GM23338 (cell line): Measurements from ENCODE around the gene CHSY1. TPM values are rescaled to one million over a fixed set of nuclear protein-coding genes. Genes with fewer than 3 reads are reported as not detected.

Experiments used
- ATAC-seq: fragments of 200-7000 bp; cut with Tn5 transposase; 3 replicates; pipeline ENCODE4 v1.9.1; 2020
- DNase-seq: peaks from one replicate; pipeline ENCODE4 v3.0.0-alpha.2; 2015; ENCODE audit warnings: low spot score
- H2AFZ ChIP-seq: fragments of 200-600 bp; sonication (generic); 2 replicates; pipeline ENCODE4 v1.8.0; 2016; ENCODE audit warnings: antibody characterized with exemption, mild to moderate bottlenecking, moderate library complexity
- H3F3A ChIP-seq: fragments of 200-600 bp; sonication (generic); replicated peaks from 2 replicates; pipeline ENCODE4 v1.8.0; 2017; ENCODE audit warnings: antibody characterized with exemption, mixed run types, low read depth
- H3K27ac ChIP-seq: fragments of 200-600 bp; sonication (generic); 2 replicates; pipeline ENCODE4 v1.6.1; 2016; ENCODE audit warnings: low read depth
- H3K27me3 ChIP-seq: fragments of 200-600 bp; sonication (generic); 2 replicates; pipeline ENCODE4 v1.8.0; 2016; ENCODE audit warnings: mild to moderate bottlenecking, mixed run types, moderate library complexity; ENCODE audit not compliant: insufficient read depth
- H3K36me3 ChIP-seq: fragments of 200-600 bp; sonication (generic); 2 replicates; pipeline ENCODE4 v1.8.0; 2016; ENCODE audit warnings: mild to moderate bottlenecking; ENCODE audit not compliant: insufficient read depth
- H3K4me1 ChIP-seq: fragments of 200-600 bp; sonication (generic); 2 replicates; pipeline ENCODE4 v1.8.0; 2016; ENCODE audit warnings: mild to moderate bottlenecking, moderate library complexity; ENCODE audit not compliant: insufficient read depth
- H3K4me2 ChIP-seq: fragments of 200-600 bp; sonication (generic); 2 replicates; pipeline ENCODE4 v1.7.1; 2017; ENCODE audit warnings: mixed run types
- H3K4me3 ChIP-seq: fragments of 200-600 bp; sonication (generic); 2 replicates; pipeline ENCODE4 v1.6.1; 2016; ENCODE audit warnings: mixed run types
- H3K79me2 ChIP-seq: fragments of 200-600 bp; sonication (generic); replicated peaks from 2 replicates; pipeline ENCODE4 v1.8.0; 2017; ENCODE audit warnings: mild to moderate bottlenecking; ENCODE audit not compliant: insufficient read depth
- H3K9me2 ChIP-seq: fragments of 200-600 bp; sonication (generic); 2 replicates; pipeline ENCODE4 v1.8.0; 2017; ENCODE audit not compliant: insufficient read depth
- H4K20me1 ChIP-seq: fragments of 200-600 bp; sonication (generic); replicated peaks from 2 replicates; pipeline ENCODE4 v1.8.0; 2017; ENCODE audit warnings: mild to moderate bottlenecking; ENCODE audit not compliant: insufficient read depth
- H3K27ac Mint-ChIP-seq: 2 replicates; pipeline ENCODE4 v1.8.0; 2020; ENCODE audit warnings: inconsistent platforms, mild to moderate bottlenecking, moderate library complexity, mixed read lengths
- H3K27me3 Mint-ChIP-seq: 3 replicates; pipeline ENCODE4 v1.8.0; 2022; ENCODE audit warnings: low read depth, mild to moderate bottlenecking, moderate library complexity, mixed read lengths, inconsistent platforms; ENCODE audit not compliant: insufficient read depth, poor library complexity
- H3K36me3 Mint-ChIP-seq: 3 replicates; pipeline ENCODE4 v1.8.0; 2021; ENCODE audit warnings: low read depth, mild to moderate bottlenecking, inconsistent platforms, moderate library complexity, mixed read lengths
- H3K4me1 Mint-ChIP-seq: 3 replicates; pipeline ENCODE4 v1.8.0; 2020; ENCODE audit warnings: mild to moderate bottlenecking, inconsistent platforms, mixed read lengths
- H3K4me3 Mint-ChIP-seq: 3 replicates; pipeline ENCODE4 v1.8.0; 2021; ENCODE audit warnings: moderate library complexity, mild to moderate bottlenecking, inconsistent platforms, mixed read lengths
- H3K9me3 Mint-ChIP-seq: 3 replicates; pipeline ENCODE4 v1.8.0; 2020; ENCODE audit warnings: moderate library complexity, mild to moderate bottlenecking, inconsistent platforms, mixed read lengths
- CTCF ChIP-seq, 2 experiments: fragments of 200-600 bp in 1 of 2; sonication (generic) in 1 of 2; conservative IDR thresholded peaks; 2 replicates each; pipeline versions ENCODE4 v1.5.1 to v1.6.1; 2016 to 2017; ENCODE audit warnings: antibody characterized with exemption in 2 of 2, low read depth in 2 of 2, mild to moderate bottlenecking in 2 of 2, moderate library complexity in 1 of 2
- EZH2phosphoT487 ChIP-seq: fragments of 200-600 bp; sonication (generic); IDR thresholded peaks from one replicate; pipeline ENCODE4 v1.8.1; 2018; ENCODE audit warnings: antibody characterized with exemption; ENCODE audit not compliant: unreplicated experiment
- JUNB ChIP-seq: IDR thresholded peaks from one replicate; pipeline ENCODE4 v1.6.1; 2016; ENCODE audit warnings: antibody characterized with exemption; ENCODE audit not compliant: unreplicated experiment
- NANOG ChIP-seq: IDR thresholded peaks from 2 replicates; pipeline ENCODE4 v1.6.1; 2016; ENCODE audit warnings: antibody characterized with exemption, borderline replicate concordance
- POLR2AphosphoS5 ChIP-seq: IDR thresholded peaks from 2 replicates; pipeline ENCODE4 v1.6.1; 2016; ENCODE audit warnings: antibody characterized with exemption, low read depth
- STAT1 ChIP-seq: IDR thresholded peaks from one replicate; pipeline ENCODE4 v1.6.1; 2016; ENCODE audit warnings: antibody characterized with exemption; ENCODE audit not compliant: unreplicated experiment
- ZNF331 ChIP-seq: fragments of 250-450 bp; sonication (Bioruptor Pico); IDR thresholded peaks from 2 replicates; pipeline ENCODE4 v1.5.0; 2020; ENCODE audit warnings: low read depth, mild to moderate bottlenecking, moderate library complexity
- polyA plus RNA-seq: library from polyadenylated mRNA; unstranded; fragments of >200 nt; fragmentation: Nextera tagmentation; extraction: Ambion mirVana; gene quantifications from 2 replicates; pipeline ENCODE4 v1.2.1, GENCODE V29; 2016
- total RNA-seq: library from RNA; depleted of rRNA; stranded (reverse); fragments of >200 nt; shearing (Covaris generic); gene quantifications from 2 replicates; pipeline ENCODE4 v1.2.3, GENCODE V29; 2014
- TF ChIP-seq, protein P1 (sequence below): fragments of 250-450 bp; sonication (Bioruptor Pico); IDR thresholded peaks from 2 replicates; pipeline ENCODE4 v1.5.0; 2020; ENCODE audit warnings: mild to moderate bottlenecking, moderate library complexity

The CHSY1 gene
- total and polyA plus RNA-seq, 2 experiments from 2014 or later = 9.8 to 47.7 TPM

DNA sequence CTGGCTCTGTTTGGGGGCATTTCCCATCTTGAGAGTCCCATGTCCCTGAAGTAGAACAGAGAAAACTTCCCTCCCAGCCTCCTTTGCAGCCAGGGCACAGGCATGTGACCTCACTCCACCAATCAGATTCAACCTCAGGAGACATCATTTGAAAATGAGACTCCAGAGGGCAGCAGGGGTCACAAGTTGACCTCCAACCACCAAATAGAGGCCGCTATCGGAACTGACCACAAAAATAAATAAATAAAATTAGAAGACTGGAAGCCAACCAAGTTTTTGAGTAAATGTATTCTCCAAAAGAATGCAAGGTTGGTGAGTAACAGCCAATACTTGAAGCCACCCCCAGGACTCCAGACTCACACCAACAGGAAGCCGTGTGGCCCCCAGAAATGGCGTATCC, 106.5 kb downstream of the CHSY1 start:
- Histone ChIP-seq H3K79me2 (no peaks in the 10 kb centered on the region), H2AFZ (no peak overlapping the region), H3K4me1 (no peaks in the 10 kb centered on the region), H4K20me1 (no peaks in the 10 kb centered on the region), H3K36me3 (no peaks in the 10 kb centered on the region), H3K4me3 (no peak overlapping the region), H3K4me2 (no peak overlapping the region), H3F3A (no peaks in the 10 kb centered on the region), H3K27me3 (no peaks in the 10 kb centered on the region), H3K27ac (no peak overlapping the region), H3K9me2 (0 out of 2 replicates have a peak, but pooled peaks cover 6% of the 10 kb centered on the region)
- no peak overlapping the region for H3K27ac Mint-ChIP-seq
- H3K27me3 Mint-ChIP-seq = peaks cover 2% of the 10 kb centered on the region
- ATAC-seq = no peak
- H3K9me3 Mint-ChIP-seq = no peaks in the 10 kb centered on the region
- no peak for TF ChIP-seq EZH2phosphoT487
- TF ChIP-seq NANOG = no peak
- peak in 1 of 2 experiments; percentile 17; a peak in 1 of 4 replicates for TF ChIP-seq CTCF (conservative IDR thresholded peaks at IDR 0.05; ENCODE audit: low read depth in 2 of 2)
- no peak overlapping the region for H3K4me3 Mint-ChIP-seq
- DNase-seq = peak; percentile 1
- H3K36me3 Mint-ChIP-seq = no peaks in the 10 kb centered on the region
- H3K4me1 Mint-ChIP-seq = peaks cover 3% of the 10 kb centered on the region; the same call in 1 of the 3 replicates

DNA sequence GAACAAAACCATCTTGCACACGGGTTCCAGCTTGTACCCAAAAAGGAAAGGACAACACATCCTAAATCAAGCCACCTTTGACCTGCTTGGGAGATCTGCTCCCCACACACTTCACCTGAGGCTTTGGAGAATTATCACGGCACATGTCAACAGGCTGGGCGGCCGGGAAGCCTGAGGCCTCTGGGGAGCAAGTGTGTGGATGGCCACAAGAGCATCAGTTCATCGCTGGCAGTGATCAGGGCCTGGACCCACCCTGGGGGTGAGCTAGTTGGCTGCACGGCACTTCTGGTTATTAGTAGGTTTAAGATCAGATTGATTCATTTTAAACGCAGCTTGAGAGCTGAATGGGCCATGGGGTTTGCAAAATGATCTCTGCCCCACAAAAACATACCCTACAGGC, 108.5 kb downstream of the CHSY1 start:
- H3K4me3 ChIP-seq = no peak overlapping the region
- no peak overlapping the region for H3K27ac ChIP-seq
- H3K9me2 ChIP-seq = 0 out of 2 replicates have a peak, but pooled peaks cover 6% of the 10 kb centered on the region
- no peak overlapping the region for H3K4me3 Mint-ChIP-seq
- no peaks in the 10 kb centered on the region for H3K36me3 ChIP-seq
- no peak overlapping the region for H3K27ac Mint-ChIP-seq
- no peaks in the 10 kb centered on the region; the same call in 1 of the 2 replicates for H4K20me1 ChIP-seq
- peaks cover 15% of the 10 kb centered on the region for H3K4me1 Mint-ChIP-seq
- ATAC-seq (no peak), DNase-seq (no peak)
- no peaks in the 10 kb centered on the region for H3K79me2 ChIP-seq
- no peaks in the 10 kb centered on the region for H3K9me3 Mint-ChIP-seq
- H3K27me3 ChIP-seq = no peaks in the 10 kb centered on the region
- TF ChIP-seq POLR2AphosphoS5 (no peak), EZH2phosphoT487 (no peak), ZNF331 (CRISPR knock-in tag) (no peak), JUNB (no peak), STAT1 (no peak)
- TF ChIP-seq, protein P1, sequence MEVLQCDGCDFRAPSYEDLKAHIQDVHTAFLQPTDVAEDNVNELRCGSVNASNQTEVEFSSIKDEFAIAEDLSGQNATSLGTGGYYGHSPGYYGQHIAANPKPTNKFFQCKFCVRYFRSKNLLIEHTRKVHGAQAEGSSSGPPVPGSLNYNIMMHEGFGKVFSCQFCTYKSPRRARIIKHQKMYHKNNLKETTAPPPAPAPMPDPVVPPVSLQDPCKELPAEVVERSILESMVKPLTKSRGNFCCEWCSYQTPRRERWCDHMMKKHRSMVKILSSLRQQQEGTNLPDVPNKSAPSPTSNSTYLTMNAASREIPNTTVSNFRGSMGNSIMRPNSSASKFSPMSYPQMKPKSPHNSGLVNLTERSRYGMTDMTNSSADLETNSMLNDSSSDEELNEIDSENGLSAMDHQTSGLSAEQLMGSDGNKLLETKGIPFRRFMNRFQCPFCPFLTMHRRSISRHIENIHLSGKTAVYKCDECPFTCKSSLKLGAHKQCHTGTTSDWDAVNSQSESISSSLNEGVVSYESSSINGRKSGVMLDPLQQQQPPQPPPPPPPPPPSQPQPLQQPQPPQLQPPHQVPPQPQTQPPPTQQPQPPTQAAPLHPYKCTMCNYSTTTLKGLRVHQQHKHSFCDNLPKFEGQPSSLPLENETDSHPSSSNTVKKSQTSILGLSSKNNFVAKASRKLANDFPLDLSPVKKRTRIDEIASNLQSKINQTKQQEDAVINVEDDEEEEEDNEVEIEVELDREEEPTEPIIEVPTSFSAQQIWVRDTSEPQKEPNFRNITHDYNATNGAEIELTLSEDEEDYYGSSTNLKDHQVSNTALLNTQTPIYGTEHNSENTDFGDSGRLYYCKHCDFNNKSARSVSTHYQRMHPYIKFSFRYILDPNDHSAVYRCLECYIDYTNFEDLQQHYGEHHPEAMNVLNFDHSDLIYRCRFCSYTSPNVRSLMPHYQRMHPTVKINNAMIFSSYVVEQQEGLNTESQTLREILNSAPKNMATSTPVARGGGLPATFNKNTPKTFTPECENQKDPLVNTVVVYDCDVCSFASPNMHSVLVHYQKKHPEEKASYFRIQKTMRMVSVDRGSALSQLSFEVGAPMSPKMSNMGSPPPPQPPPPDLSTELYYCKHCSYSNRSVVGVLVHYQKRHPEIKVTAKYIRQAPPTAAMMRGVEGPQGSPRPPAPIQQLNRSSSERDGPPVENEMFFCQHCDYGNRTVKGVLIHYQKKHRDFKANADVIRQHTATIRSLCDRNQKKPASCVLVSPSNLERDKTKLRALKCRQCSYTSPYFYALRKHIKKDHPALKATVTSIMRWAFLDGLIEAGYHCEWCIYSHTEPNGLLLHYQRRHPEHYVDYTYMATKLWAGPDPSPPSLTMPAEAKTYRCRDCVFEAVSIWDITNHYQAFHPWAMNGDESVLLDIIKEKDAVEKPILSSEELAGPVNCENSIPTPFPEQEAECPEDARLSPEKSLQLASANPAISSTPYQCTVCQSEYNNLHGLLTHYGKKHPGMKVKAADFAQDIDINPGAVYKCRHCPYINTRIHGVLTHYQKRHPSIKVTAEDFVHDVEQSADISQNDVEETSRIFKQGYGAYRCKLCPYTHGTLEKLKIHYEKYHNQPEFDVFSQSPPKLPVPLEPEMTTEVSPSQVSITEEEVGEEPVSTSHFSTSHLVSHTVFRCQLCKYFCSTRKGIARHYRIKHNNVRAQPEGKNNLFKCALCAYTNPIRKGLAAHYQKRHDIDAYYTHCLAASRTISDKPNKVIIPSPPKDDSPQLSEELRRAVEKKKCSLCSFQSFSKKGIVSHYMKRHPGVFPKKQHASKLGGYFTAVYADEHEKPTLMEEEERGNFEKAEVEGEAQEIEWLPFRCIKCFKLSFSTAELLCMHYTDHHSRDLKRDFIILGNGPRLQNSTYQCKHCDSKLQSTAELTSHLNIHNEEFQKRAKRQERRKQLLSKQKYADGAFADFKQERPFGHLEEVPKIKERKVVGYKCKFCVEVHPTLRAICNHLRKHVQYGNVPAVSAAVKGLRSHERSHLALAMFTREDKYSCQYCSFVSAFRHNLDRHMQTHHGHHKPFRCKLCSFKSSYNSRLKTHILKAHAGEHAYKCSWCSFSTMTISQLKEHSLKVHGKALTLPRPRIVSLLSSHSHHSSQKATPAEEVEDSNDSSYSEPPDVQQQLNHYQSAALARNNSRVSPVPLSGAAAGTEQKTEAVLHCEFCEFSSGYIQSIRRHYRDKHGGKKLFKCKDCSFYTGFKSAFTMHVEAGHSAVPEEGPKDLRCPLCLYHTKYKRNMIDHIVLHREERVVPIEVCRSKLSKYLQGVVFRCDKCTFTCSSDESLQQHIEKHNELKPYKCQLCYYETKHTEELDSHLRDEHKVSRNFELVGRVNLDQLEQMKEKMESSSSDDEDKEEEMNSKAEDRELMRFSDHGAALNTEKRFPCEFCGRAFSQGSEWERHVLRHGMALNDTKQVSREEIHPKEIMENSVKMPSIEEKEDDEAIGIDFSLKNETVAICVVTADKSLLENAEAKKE (CRISPR knock-in tag) = no peak
- peaks cover 4% of the 10 kb centered on the region for H3K27me3 Mint-ChIP-seq
- no peak overlapping the region for H2AFZ ChIP-seq
- no peaks in the 10 kb centered on the region for H3F3A ChIP-seq
- H3K4me2 ChIP-seq = no peak overlapping the region
- H3K36me3 Mint-ChIP-seq = no peaks in the 10 kb centered on the region
- no peaks in the 10 kb centered on the region for H3K4me1 ChIP-seq
